Uterus (tissue), 2 donors: ENCODE results near the gene SCAF4.

Experiments
- CTCF ChIP-seq, 4 experiments: fragments of 200-600 bp in 2 of 4; fragments of 450-650 bp in 2 of 4; sonication (generic) in 2 of 4; IDR thresholded peaks; one replicate each; pipeline ENCODE4 v1.5.1; 2016 to 2019; ENCODE audit warnings: antibody characterized with exemption in 4 of 4, mild to moderate bottlenecking in 2 of 4, moderate library complexity in 1 of 4
- POLR2A ChIP-seq, 2 donors: fragments of 450-650 bp; IDR thresholded peaks; one replicate each; pipeline ENCODE4 v1.6.1; 2016; ENCODE audit warnings: antibody characterized with exemption in 2 of 2, mild to moderate bottlenecking in 1 of 2, moderate library complexity in 1 of 2

- no peak for TF ChIP-seq CTCF (IDR thresholded peaks at IDR 0.05)
- TF ChIP-seq POLR2A (IDR thresholded peaks at IDR 0.05): no peak
Measured at GRCh38 chr21:31624961-31625491, 106.9 kb downstream of the SCAF4 start.
